ENCODE results near the gene GPR143.

DNA sequence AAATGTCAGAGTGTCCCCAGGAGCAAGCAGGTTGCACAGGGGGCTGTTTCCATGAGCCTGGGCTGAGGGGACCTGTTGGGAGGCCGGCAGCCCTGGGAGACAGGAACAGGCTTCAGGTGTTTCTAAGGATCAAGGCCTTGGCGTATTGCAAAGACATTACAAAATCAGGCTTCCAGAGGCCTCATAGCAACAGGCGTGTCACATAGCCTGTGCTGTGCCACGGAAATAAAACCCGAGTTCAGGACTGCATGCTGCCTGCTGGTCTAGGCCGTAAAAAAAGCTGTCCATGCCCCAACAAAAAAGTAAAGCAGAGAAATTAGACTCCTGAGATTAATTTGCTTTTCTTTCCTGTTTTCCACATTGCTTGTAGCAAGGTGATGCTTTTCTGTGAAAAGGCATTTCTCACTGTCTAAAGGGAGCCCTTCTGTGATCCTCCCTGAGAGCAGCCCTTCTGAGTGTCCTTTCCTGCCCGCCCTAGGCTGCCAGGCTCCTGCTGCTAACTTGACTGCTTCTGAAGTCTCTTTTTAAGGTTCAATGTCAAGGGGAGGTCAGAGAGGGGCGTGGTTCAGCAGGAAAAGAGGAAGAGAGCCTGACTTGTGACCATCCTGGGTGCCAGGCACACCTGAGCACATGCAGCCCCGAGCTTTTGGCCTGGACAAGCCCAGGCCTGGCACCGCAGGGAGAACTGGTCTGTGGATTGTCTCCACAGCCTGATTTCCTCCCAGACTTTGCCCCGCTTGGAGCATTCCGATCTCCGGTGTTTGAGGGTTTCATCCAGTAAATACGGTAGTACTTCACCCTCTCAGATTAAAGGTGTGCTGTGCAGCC, 41.9 kb upstream of the GPR143 start:
- TF ChIP-seq EZH2phosphoT487 (IDR thresholded peaks at IDR 0.05; ENCODE audit: low read depth, severe bottlenecking, unreplicated experiment) (no peak), EZH2 (IDR thresholded peaks at IDR 0.05; ENCODE audit: borderline replicate concordance) (no peak)
- TF ChIP-seq, protein P1, sequence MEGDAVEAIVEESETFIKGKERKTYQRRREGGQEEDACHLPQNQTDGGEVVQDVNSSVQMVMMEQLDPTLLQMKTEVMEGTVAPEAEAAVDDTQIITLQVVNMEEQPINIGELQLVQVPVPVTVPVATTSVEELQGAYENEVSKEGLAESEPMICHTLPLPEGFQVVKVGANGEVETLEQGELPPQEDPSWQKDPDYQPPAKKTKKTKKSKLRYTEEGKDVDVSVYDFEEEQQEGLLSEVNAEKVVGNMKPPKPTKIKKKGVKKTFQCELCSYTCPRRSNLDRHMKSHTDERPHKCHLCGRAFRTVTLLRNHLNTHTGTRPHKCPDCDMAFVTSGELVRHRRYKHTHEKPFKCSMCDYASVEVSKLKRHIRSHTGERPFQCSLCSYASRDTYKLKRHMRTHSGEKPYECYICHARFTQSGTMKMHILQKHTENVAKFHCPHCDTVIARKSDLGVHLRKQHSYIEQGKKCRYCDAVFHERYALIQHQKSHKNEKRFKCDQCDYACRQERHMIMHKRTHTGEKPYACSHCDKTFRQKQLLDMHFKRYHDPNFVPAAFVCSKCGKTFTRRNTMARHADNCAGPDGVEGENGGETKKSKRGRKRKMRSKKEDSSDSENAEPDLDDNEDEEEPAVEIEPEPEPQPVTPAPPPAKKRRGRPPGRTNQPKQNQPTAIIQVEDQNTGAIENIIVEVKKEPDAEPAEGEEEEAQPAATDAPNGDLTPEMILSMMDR (IDR thresholded peaks at IDR 0.05; ENCODE audit: poor library complexity) = no peak

All from hepatocyte (in vitro differentiated cells).